SH-SY5Y (cell line): ENCODE measurements around the gene PTPRO.

Experiments
- GATA2 ChIP-seq: IDR thresholded peaks from 2 replicates; pipeline ENCODE4 v1.6.1; 2011; ENCODE audit warnings: mild to moderate bottlenecking, low read depth, low read length
- GATA3 ChIP-seq: IDR thresholded peaks from 2 replicates; pipeline ENCODE4 v1.6.1; 2011; ENCODE audit warnings: low read depth, mild to moderate bottlenecking, low read length, moderate library complexity

GRCh38 chr12:15558915-15559528 lies 236.7 kb downstream of the PTPRO start:
- TF ChIP-seq GATA2 (no peak), GATA3 (no peak)
